Fibroblast of mammary gland (primary cell): ENCODE results near the gene CNPY4.
"Not testable (repeated sequence)": the region's sequence is repeated elsewhere in the genome, so short reads cannot be mapped to it uniquely, and the experiment has no call there.

Source experiments
- DNase-seq: peaks from one replicate; pipeline ENCODE4 v3.0.0-alpha.2; 2010; ENCODE audit warnings: low read depth
- H3K4me3 ChIP-seq: 2 replicates; pipeline ENCODE4 v1.5.1; 2011; ENCODE audit warnings: low read depth, mild to moderate bottlenecking, low read length, moderate library complexity; ENCODE audit not compliant: control insufficient read depth
- TF ChIP-seq, protein P1 (sequence below): conservative IDR thresholded peaks from 2 replicates; pipeline ENCODE4 v1.5.1; 2011; ENCODE audit warnings: low read depth, low read length, inconsistent platforms; ENCODE audit not compliant: control insufficient read depth, insufficient read depth

CNPY4 gene

DNA sequence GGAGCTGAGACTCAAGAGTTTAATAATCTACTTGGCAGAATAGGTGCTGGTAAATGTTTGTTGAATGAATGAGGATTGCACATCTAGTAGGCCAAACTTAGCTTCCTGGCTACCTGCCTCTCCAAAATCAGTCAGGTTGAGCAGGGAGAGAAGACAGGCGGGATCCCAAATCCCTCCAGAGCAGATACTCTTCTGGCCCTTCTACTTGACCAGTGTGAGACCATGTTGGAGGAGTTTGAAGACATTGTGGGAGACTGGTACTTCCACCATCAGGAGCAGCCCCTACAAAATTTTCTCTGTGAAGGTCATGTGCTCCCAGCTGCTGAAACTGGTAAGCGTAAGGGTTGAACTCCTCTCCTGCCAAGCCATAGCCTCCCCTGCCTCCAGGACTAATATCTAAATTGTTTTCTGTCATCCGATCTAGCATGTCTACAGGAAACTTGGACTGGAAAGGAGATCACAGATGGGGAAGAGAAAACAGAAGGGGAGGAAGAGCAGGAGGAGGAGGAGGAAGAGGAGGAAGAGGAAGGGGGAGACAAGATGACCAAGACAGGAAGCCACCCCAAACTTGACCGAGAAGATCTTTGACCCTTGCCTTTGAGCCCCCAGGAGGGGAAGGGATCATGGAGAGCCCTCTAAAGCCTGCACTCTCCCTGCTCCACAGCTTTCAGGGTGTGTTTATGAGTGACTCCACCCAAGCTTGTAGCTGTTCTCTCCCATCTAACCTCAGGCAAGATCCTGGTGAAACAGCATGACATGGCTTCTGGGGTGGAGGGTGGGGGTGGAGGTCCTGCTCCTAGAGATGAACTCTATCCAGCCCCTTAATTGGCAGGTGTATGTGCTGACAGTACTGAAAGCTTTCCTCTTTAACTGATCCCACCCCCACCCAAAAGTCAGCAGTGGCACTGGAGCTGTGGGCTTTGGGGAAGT, 5.1 kb downstream of the CNPY4 start:
- H3K4me3 ChIP-seq = no peak overlapping the region
- TF ChIP-seq, protein P1, sequence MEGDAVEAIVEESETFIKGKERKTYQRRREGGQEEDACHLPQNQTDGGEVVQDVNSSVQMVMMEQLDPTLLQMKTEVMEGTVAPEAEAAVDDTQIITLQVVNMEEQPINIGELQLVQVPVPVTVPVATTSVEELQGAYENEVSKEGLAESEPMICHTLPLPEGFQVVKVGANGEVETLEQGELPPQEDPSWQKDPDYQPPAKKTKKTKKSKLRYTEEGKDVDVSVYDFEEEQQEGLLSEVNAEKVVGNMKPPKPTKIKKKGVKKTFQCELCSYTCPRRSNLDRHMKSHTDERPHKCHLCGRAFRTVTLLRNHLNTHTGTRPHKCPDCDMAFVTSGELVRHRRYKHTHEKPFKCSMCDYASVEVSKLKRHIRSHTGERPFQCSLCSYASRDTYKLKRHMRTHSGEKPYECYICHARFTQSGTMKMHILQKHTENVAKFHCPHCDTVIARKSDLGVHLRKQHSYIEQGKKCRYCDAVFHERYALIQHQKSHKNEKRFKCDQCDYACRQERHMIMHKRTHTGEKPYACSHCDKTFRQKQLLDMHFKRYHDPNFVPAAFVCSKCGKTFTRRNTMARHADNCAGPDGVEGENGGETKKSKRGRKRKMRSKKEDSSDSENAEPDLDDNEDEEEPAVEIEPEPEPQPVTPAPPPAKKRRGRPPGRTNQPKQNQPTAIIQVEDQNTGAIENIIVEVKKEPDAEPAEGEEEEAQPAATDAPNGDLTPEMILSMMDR = no peak
- DNase-seq = no peak

DNA sequence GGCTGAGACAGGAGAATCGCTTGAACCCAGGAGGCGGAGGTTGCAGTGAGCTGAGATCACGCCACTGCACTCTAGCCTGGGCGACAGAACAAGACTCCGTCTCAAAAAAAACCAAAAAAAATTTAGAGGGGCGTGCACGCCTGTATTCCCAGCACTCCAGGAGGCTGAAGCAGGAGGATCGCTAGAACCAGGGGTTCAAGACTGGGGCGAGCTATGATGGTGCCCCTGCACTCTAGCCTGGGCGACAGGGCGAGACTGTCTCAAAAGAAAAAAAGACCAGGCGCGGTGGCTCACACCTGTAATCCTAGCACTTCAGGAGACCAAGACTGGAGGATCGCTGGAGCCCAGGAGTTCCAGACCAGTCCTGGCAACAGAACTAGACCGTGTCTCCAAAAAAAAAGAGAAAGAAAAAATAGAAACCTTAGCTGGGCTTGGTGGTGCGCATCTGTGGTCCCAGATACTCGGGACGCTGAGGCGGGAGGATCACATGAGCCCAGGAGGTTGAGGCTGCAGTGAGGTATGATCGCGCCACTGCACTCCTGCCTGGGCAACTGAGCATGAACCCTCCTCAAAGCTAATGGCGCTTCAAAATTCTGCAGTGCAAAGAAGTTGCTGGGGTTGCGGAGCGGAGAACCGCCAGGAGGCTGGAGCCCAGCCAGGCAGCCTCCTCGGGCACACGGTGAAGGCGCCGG, 7.0 kb downstream of the CNPY4 start:
- DNase-seq = no peak
- TF ChIP-seq, protein P1 = no peak
- peak overlapping the region; percentile 94 for H3K4me3 ChIP-seq

DNA sequence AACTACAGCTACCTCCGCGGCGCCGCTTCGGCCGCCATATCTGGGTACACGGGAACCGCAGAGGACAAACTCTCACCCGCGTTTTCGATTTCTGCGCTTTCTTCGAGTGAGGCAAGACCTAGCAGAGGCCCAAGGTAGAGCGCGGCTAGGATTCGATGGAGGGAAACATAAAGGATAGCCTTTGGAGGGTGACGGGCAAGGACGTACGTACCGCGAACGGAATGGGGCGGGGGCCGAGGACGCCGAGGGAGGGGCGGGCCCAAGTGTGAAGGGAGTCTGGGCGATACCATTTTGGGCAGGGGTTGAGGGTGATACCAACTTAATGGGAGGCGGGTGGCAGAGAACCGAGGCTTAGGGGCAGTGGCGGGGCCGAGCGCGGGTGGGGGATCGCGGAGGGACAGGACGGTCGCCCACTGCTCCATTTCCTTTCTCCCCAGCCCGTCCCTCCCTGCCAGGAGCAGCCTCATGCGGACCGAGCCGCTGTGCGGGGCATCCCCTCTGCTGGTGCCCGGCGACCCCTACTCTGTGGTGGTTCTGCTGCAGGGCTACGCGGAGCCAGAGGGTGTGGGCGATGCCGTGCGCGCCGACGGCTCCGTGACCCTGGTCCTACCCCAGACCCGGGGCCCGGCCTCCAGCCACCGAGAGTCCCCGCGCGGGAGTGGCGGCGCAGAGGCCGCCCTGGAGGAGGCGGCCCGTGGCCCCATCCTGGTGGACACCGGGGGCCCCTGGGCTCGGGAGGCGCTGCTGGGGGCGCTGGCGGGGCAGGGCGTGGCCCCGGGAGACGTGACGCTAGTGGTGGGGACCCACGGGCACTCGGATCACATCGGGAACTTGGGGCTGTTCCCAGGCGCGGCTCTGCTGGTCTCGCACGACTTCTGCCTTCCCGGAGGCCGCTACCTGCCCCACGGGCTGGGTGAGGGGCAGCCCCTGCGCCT, 7.8 kb downstream of the CNPY4 start, which contains the start of gene MBLAC1:
TSS of gene MBLAC1 (plus strand) at position 37 of the 935 bp plus-strand sequence. CDS start at position 466, 429 bp downstream.
- H3K4me3 ChIP-seq = peak within 1 kb of the TSS; percentile 94
- peak; percentile 91 for DNase-seq
- TF ChIP-seq, protein P1 = no peak

DNA sequence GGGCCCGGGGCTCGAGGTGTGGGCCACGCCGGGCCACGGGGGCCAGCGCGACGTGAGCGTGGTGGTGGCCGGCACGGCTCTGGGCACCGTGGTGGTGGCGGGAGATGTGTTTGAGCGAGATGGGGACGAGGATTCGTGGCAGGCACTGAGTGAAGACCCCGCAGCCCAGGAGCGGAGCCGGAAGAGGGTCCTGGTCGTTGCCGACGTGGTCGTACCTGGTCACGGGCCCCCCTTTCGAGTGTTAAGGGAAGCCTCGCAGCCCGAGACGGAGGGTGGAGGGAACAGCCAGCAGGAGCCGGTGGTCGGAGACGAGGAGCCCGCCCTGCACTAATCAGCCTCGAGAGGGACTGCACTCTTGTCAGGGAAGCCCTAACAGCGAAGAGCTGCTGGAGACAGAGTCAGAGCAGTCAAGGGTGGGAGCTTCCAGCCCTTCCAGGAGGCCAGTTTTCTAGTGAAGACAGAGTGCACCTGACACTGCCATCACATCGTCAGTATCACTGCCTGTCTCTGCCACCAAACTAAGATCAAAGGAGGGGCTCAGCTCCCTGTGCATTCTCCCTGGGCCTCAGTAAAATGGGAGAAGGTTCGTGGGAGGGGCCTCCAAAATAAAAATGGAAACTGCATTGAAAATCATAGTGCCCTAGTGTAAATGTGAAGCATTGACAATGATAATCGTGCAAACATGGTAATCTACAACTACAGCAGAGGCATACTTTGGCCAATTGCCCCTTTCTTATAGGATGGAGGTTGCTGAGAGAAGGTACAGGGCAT, 8.6 kb downstream of the CNPY4 start:
- H3K4me3 ChIP-seq = peak overlapping the region; percentile 94
- no peak for DNase-seq

DNA sequence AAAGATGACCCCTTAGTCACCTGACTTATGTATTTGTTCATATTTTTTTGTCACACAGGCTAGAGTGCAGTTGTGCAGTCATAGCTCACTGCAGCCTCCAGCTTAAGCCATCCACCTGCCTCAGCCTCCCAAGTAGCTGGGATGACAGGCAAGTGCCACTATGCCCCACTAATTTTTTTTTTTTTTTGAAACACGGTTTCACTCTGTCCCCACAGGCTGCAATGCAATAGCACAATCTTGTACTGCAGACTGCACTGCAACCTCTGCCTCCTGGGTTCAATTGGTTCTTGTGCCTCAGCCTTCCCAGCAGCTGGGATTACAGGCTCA, 9.2 kb downstream of the CNPY4 start:
- TF ChIP-seq, protein P1 = no peak
- H3K4me3 ChIP-seq = no peak overlapping the region
- DNase-seq = no peak

More for the DNA sequence above, 8.6 kb downstream of the CNPY4 start:
- TF ChIP-seq, protein P1 = no peak

DNA sequence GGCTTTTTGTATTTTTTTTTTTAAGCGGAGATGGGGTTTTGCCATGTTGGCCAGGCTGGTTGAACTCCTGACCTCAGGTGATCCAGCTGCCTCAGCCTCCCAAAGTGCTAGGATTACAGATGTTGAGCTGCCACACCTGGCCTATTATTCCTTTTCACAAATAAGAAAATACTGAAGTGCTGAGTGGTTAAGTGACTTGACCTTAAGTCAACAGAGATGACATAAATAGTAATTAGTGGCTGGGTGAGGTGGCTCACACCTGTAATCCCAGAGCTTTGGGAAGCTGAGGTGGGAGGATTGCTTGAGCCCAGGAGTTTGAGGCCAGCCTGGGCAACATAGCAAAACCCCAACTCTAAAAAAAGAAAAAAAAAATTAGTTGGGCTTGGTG, 10.8 kb downstream of the CNPY4 start:
- DNase-seq, H3K4me3 ChIP-seq: not testable (repeated sequence)
